ENCODE results near the gene DOK3. TPM values are rescaled to one million over a fixed set of nuclear protein-coding genes. Genes with fewer than 3 reads are reported as not detected.

Gene DOK3
- total RNA-seq, 1 experiment from 2014 or later: 8.0 TPM

DNA sequence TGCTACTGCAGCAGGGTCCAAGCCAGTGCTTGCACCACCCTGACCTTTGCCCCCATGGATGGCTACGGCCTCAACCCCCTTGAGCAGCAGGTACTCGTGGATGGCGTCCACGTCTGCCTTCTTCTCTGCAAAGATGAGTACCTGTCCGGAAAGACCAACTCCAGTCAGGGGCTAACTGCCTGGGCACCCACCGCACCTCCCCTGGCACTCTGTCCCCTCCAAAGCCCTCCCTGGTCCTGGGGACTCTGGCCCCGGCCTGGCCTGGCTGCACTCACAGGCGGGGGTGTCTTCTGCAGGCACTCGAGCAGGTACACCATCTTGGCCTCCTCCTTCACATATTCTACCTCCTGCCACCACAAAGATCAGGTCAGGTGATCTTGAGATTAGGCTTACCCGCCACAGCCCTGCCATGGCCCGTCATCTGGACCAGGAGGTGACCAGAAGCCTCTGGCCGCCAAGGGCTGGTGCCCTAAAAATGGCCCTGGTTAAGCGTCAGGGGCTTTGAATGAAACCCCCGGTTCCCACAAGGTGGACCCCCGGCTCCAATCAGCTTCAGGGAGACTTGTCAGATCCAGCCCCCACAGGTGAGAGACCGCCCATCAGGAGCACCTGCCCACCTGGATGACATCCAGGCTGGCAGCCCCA, 3.2 kb upstream of the DOK3 start:
- CTCF ChIA-PET: no interaction called here
- peaks cover 27 to 56% of the 10 kb centered on the region in 2 experiments; a peak in 3 of 4 replicates for H3K36me3 ChIP-seq (ENCODE audit: control insufficient read depth in 1 of 2, insufficient read depth in 2 of 2, low read length in 2 of 2)
- H4K20me1 ChIP-seq (ENCODE audit: insufficient read depth): no peaks in the 10 kb centered on the region
- POLR2A ChIA-PET: no interaction called here
- no peak overlapping the region for H3K27ac ChIP-seq (ENCODE audit: low read depth, low read length)
- no peaks in the 10 kb centered on the region for H3K9me2 ChIP-seq (ENCODE audit: insufficient read depth)
- H3K27me3 ChIP-seq (ENCODE audit: insufficient read depth, low read length): no peaks in the 10 kb centered on the region
- peaks cover 5 to 13% of the 10 kb centered on the region in 2 experiments; a peak in 3 of 4 replicates for H3K4me1 ChIP-seq (ENCODE audit: control insufficient read depth in 1 of 2, insufficient read depth in 2 of 2, low read length in 2 of 2)
- no peaks in the 10 kb centered on the region for H3K9me3 ChIP-seq (ENCODE audit: control insufficient read depth in 1 of 2, insufficient read depth in 1 of 2, low read depth in 1 of 2, low read length in 2 of 2)
- intact Hi-C loops (cut with micrococcal nuclease): no loop called here
- no peak for TF ChIP-seq CEBPB (IDR thresholded peaks at IDR 0.05; ENCODE audit: low read depth)
- TF ChIP-seq YY1 (IDR thresholded peaks at IDR 0.05; ENCODE audit: extremely low read depth, insufficient replicate concordance, low read depth, low read length): no peak
- TF ChIP-seq CBX3 (IDR thresholded peaks at IDR 0.05; ENCODE audit: low read depth): no peak
- no peak for TF ChIP-seq EGR1 (IDR thresholded peaks at IDR 0.05; ENCODE audit: low read depth)
- TF ChIP-seq SP1 (IDR thresholded peaks at IDR 0.05; ENCODE audit: low read depth): no peak
- TF ChIP-seq ZFX (IDR thresholded peaks at IDR 0.05): no peak
- TF ChIP-seq JUND (IDR thresholded peaks at IDR 0.05): no peak
- TF ChIP-seq TCF7L2 (IDR thresholded peaks at IDR 0.05; ENCODE audit: borderline replicate concordance, extremely low read depth, insufficient read depth, insufficient read length): no peak
- no peak for TF ChIP-seq ELF1 (IDR thresholded peaks at IDR 0.05; ENCODE audit: borderline replicate concordance, low read depth)
- TF ChIP-seq FOSL1 (IDR thresholded peaks at IDR 0.05; ENCODE audit: low read depth): no peak
- no peak for TF ChIP-seq SIN3A (IDR thresholded peaks at IDR 0.05; ENCODE audit: low read depth)
- no peak for TF ChIP-seq RAD21 (IDR thresholded peaks at IDR 0.05; ENCODE audit: low read depth)
- TF ChIP-seq, protein P1, sequence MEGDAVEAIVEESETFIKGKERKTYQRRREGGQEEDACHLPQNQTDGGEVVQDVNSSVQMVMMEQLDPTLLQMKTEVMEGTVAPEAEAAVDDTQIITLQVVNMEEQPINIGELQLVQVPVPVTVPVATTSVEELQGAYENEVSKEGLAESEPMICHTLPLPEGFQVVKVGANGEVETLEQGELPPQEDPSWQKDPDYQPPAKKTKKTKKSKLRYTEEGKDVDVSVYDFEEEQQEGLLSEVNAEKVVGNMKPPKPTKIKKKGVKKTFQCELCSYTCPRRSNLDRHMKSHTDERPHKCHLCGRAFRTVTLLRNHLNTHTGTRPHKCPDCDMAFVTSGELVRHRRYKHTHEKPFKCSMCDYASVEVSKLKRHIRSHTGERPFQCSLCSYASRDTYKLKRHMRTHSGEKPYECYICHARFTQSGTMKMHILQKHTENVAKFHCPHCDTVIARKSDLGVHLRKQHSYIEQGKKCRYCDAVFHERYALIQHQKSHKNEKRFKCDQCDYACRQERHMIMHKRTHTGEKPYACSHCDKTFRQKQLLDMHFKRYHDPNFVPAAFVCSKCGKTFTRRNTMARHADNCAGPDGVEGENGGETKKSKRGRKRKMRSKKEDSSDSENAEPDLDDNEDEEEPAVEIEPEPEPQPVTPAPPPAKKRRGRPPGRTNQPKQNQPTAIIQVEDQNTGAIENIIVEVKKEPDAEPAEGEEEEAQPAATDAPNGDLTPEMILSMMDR (IDR thresholded peaks at IDR 0.05 in 2 of 3, conservative IDR thresholded peaks at IDR 0.05 in 1 of 3; ENCODE audit: borderline replicate concordance in 1 of 3, insufficient read depth in 1 of 3, low read depth in 2 of 3, low read length in 2 of 3): no peak
- TF ChIP-seq, protein P2, sequence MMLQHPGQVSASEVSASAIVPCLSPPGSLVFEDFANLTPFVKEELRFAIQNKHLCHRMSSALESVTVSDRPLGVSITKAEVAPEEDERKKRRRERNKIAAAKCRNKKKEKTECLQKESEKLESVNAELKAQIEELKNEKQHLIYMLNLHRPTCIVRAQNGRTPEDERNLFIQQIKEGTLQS (IDR thresholded peaks at IDR 0.05): no peak
- TF ChIP-seq POLR2A (IDR thresholded peaks at IDR 0.05; ENCODE audit: borderline replicate concordance, extremely low read depth, insufficient read depth, insufficient read length): no peak
- TF ChIP-seq, protein P3, sequence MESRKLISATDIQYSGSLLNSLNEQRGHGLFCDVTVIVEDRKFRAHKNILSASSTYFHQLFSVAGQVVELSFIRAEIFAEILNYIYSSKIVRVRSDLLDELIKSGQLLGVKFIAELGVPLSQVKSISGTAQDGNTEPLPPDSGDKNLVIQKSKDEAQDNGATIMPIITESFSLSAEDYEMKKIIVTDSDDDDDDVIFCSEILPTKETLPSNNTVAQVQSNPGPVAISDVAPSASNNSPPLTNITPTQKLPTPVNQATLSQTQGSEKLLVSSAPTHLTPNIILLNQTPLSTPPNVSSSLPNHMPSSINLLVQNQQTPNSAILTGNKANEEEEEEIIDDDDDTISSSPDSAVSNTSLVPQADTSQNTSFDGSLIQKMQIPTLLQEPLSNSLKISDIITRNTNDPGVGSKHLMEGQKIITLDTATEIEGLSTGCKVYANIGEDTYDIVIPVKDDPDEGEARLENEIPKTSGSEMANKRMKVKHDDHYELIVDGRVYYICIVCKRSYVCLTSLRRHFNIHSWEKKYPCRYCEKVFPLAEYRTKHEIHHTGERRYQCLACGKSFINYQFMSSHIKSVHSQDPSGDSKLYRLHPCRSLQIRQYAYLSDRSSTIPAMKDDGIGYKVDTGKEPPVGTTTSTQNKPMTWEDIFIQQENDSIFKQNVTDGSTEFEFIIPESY (IDR thresholded peaks at IDR 0.05; ENCODE audit: extremely low read depth, insufficient replicate concordance, low read length): no peak
- TF ChIP-seq, protein P4, sequence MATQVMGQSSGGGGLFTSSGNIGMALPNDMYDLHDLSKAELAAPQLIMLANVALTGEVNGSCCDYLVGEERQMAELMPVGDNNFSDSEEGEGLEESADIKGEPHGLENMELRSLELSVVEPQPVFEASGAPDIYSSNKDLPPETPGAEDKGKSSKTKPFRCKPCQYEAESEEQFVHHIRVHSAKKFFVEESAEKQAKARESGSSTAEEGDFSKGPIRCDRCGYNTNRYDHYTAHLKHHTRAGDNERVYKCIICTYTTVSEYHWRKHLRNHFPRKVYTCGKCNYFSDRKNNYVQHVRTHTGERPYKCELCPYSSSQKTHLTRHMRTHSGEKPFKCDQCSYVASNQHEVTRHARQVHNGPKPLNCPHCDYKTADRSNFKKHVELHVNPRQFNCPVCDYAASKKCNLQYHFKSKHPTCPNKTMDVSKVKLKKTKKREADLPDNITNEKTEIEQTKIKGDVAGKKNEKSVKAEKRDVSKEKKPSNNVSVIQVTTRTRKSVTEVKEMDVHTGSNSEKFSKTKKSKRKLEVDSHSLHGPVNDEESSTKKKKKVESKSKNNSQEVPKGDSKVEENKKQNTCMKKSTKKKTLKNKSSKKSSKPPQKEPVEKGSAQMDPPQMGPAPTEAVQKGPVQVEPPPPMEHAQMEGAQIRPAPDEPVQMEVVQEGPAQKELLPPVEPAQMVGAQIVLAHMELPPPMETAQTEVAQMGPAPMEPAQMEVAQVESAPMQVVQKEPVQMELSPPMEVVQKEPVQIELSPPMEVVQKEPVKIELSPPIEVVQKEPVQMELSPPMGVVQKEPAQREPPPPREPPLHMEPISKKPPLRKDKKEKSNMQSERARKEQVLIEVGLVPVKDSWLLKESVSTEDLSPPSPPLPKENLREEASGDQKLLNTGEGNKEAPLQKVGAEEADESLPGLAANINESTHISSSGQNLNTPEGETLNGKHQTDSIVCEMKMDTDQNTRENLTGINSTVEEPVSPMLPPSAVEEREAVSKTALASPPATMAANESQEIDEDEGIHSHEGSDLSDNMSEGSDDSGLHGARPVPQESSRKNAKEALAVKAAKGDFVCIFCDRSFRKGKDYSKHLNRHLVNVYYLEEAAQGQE (IDR thresholded peaks at IDR 0.05; ENCODE audit: low read depth): no peak
- DNase-seq (ENCODE audit: low read depth, low spot score): no peak
- no peak for ATAC-seq
- no TSS peak for BruUV-seq (replicated peaks)
- peaks cover 25% of the 10 kb centered on the region for H3K79me2 ChIP-seq (ENCODE audit: insufficient read depth, low read length)
- H3K4me3 ChIP-seq (replicated peaks in 1 of 2; ENCODE audit: low read depth in 1 of 2, low read length in 2 of 2): no peak overlapping the region
- no peak overlapping the region for H3K9ac ChIP-seq (ENCODE audit: low read length)
- H3K4me2 ChIP-seq (ENCODE audit: low read length): no peak overlapping the region
- H2AFZ ChIP-seq (ENCODE audit: low read depth, low read length, poor library complexity, severe bottlenecking): no peak overlapping the region
- RAD21 ChIA-PET (ENCODE audit: low non-redundant PET in 1 of 2, low total read pairs in 2 of 2, uncharacterized antibody in 2 of 2, unreplicated experiment in 2 of 2): no interaction called here
